AG08395 (cell line): ENCODE measurements around the gene PBXIP1.

ENCODE experiments used
- DNase-seq: peaks from one replicate; pipeline ENCODE4 v3.0.0; 2012; ENCODE audit warnings: mixed read lengths, low spot score

Gene PBXIP1

GRCh38 chr1:154972517-154973343, 16.8 kb upstream of the PBXIP1 start:
- DNase-seq, result peak; percentile 87

- no peak for DNase-seq
These were observed 16.3 kb upstream of the PBXIP1 start for GRCh38 chr1:154972213-154972516.

- DNase-seq, result no peak
These were observed 15.6 kb upstream of the PBXIP1 start for GRCh38 chr1:154971341-154971998.

- peak; percentile 96 for DNase-seq
These were observed 14.9 kb upstream of the PBXIP1 start, which contains the start of gene SHC1 for GRCh38 chr1:154970631-154971340. Gene SHC1, minus strand, starts transcription at chr1:154970747. Its CDS starts 221 bp downstream, at chr1:154970526.

GRCh38 chr1:154969860-154970452, 14.1 kb upstream of the PBXIP1 start:
- DNase-seq, result no peak

GRCh38 chr1:154969246-154969645, 13.3 kb upstream of the PBXIP1 start:
- DNase-seq, result no peak

GRCh38 chr1:154968731-154969130, 12.8 kb upstream of the PBXIP1 start:
- no peak for DNase-seq

- no peak for DNase-seq
These were observed 11.5 kb upstream of the PBXIP1 start for GRCh38 chr1:154967331-154967950.

GRCh38 chr1:154966111-154966510, 10.2 kb upstream of the PBXIP1 start:
- DNase-seq, result no peak

GRCh38 chr1:154964359-154964758, 8.5 kb upstream of the PBXIP1 start:
- no peak for DNase-seq

GRCh38 chr1:154963643-154964042, 7.7 kb upstream of the PBXIP1 start:
- no peak for DNase-seq

GRCh38 chr1:154962795-154963330, 7.0 kb upstream of the PBXIP1 start:
- DNase-seq, result no peak

- DNase-seq, result no peak
These were observed 6.4 kb upstream of the PBXIP1 start for GRCh38 chr1:154962156-154962749.

- DNase-seq, result peak; percentile 78
These were observed 5.6 kb upstream of the PBXIP1 start, which contains the start of gene PYGO2 for GRCh38 chr1:154961207-154962155. Gene PYGO2, minus strand, starts transcription at chr1:154961782. Its CDS starts 206 bp downstream, at chr1:154961576.

- DNase-seq, result no peak
These were observed 4.7 kb upstream of the PBXIP1 start for GRCh38 chr1:154960446-154961136.

GRCh38 chr1:154959426-154959780, 3.5 kb upstream of the PBXIP1 start:
- no peak for DNase-seq

GRCh38 chr1:154958681-154959425, 3.0 kb upstream of the PBXIP1 start:
- no peak for DNase-seq

- no peak for DNase-seq
These were observed 2.1 kb upstream of the PBXIP1 start for GRCh38 chr1:154958036-154958435.
